Erythroblast (primary cell): ENCODE results near the gene CASQ1.

Source experiments
- DNase-seq, 2 experiments: peaks; one replicate each; lab custom pipeline; 2025; lab: John Stamatoyannopoulos, UW
- GATA1 ChIP-seq: IDR thresholded peaks from 2 replicates; pipeline ENCODE4 v1.6.1; 2011; ENCODE audit warnings: low read depth, mild to moderate bottlenecking, control low read depth, low read length, moderate library complexity
- POLR2A ChIP-seq: IDR thresholded peaks from 2 replicates; pipeline ENCODE4 v1.6.1; 2011; ENCODE audit warnings: mild to moderate bottlenecking, low read length

CASQ1 gene

DNA sequence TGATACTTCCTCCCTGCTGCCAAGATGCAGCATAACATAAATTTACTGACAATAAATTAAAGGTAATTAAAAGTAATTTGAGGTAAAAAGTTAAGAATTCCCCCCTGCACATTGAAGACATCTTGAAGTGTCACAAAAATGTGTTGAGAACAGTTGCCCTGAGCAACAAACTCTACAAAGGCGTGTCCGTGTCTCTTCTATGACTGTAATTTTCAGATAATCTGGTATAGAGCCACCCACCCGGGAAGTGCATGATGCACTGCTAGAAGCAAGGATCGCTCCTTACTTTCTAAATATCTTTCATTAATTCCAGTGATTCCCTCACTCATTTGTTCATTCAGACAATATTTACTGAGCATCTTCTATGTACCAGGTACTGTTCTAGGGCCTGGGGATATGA lies 11.0 kb upstream of the CASQ1 start:
- TF ChIP-seq GATA1 (no peak), POLR2A (no peak)
- peak; percentile 34 to 62 for DNase-seq

DNA sequence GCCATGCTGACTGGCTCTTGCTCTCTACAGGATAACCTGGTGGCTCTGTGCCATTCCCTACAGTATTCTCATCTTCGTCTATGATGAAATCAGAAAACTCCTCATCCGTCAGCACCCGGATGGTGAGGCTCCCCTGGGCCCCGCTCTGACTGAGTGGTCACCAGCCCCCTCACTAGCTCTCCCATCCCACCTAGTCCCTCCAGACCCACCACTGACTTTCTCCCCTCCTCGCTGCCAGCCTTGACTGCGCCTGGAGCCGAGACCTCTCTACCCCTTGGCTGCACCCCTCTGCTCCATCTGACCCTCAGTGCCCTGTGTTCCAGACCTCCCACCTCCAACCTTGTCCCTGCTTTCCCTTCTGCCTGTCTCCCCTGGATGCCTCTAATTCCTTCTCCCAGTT lies 4.1 kb upstream of the CASQ1 start:
- TF ChIP-seq POLR2A: no peak
- no peak for TF ChIP-seq GATA1
- no peak for DNase-seq

DNA sequence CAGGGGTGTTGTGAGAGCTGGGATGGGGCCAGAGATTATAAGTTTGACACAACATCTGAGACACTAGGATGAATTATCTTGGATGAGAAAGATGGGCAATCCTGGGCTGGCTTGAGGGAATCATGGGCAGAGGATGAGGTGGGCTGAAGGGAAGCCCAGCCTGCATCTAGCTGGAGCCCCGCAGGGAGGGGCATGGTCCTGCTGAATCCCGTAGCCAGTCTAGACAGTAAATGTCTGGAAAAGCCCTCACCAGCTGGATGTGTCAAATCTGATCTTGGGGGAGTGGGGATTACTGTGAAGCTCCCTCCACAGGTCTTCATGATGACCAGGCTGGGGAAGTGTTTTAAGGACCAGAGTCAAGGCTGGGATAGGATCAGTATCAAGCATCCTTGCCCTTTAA lies 3.6 kb upstream of the CASQ1 start:
- TF ChIP-seq GATA1 (no peak), POLR2A (no peak)
- DNase-seq: no peak

GRCh38 chr1:160187407-160187806 lies 3.0 kb upstream of the CASQ1 start:
- no peak for DNase-seq
- no peak for TF ChIP-seq POLR2A

DNA sequence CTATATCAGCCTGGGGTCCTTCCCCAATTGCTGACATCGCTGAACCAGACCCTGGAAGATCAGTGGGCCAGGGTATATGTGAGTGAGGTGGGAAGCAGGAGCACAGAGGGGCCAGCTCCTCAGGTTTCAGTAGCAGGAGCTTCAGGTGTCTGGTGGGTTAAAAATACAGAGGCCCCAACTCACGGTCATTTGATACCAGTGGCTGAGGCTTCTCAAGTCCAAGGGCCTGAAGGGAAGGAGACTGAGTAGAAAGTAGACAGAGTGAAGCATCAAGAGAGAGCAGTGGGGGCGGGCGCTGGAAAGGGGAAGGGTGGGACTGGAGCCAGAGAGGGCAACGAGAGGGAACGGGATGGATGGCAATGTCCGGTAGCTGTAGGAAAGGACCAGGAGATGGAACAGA lies 2.0 kb upstream of the CASQ1 start:
- no peak for TF ChIP-seq POLR2A
- no peak for TF ChIP-seq GATA1
- DNase-seq: no peak

GRCh38 chr1:160191756-160192155 lies 1.4 kb downstream of the CASQ1 start:
- TF ChIP-seq POLR2A (no peak), GATA1 (no peak)
- no peak for DNase-seq

DNA sequence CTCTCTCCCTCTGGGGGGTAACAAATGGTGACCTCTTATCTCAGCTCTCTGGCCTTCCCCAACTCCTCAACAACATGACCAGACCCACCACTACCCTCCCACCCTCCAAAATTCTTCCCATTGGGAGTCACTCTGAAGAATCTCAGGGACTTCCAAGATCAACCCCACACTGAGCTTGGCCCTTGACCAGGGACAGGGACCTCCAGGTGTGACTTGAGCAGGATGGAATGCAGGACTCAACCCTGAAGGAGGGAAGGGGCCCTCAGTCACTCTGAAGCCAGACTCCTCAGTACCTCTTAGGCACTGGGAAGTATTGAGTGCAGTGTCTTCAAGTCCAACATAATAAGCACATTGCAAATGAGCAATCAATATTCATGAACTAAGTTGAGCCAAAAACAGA lies 1.9 kb downstream of the CASQ1 start:
- DNase-seq: no peak
- no peak for TF ChIP-seq GATA1
- TF ChIP-seq POLR2A: no peak

DNA sequence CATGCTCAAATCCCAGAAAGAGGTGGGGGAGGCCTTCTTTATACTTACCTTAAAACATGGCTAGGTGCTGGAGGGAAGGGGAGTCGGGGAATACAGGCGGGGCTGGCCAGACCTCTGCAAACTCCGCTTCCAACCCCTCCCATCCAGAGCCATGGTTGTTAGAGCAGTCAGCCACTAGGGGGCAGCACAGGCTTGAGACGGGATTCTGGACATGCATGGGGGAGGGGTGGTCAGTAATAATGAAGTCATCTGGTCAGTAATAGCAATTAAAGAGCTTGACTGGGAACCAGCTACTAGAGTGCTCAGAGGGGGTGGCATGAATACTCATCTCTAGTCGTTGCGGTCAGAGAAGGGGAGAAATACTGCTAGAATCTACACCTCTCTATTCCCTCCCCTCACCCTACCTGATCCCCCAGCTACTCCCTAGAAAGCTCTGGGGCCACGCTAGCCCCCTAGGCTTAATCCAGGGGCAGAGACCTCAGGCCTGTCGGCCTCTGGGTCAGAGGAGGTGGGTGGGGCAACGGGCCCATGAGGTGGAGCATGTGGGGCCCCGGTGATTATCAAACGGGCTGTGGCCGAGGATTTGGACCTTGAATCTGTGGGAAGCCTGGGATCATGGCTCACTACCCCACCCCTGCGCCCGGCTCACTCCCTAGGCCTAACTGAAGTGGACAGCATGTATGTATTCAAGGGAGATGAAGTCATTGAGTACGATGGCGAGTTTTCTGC lies 2.9 kb downstream of the CASQ1 start:
- DNase-seq: peak; percentile 82 to 90
- no peak for TF ChIP-seq POLR2A
- TF ChIP-seq GATA1: no peak

DNA sequence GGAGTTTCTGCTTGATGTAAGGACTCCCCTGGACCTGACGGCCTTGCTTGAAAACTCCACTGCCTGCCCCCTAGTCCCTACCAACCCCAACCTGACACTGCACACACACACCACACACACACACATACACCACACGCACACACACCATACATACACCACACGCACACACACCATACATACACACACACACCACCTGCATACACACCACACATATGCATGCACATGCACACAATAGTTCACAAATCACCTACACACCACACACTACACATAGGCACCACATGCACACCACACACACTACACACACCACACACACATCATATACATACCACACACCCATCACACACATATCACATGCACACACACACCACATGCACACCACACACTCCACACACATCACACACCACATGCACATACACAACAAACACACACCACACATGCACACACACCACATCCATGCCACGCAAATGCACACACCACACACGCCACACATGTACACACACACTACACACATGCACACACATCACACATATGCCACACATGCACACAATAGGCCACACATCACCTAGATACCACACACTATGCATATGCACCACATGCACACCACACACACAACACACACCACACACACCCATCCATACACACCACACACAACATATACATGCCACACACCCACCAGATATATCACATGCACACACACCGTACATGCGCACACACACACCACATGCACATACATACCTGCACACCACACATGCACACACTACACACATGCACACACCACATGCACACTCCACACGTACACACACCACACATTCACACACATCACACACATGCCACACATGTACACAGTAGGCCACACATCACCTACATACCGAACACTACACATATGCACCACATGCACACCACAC lies 3.7 kb downstream of the CASQ1 start:
- no peak for TF ChIP-seq POLR2A
- no peak for TF ChIP-seq GATA1
- peak in 1 of 2 experiments; percentile 27 for DNase-seq

DNA sequence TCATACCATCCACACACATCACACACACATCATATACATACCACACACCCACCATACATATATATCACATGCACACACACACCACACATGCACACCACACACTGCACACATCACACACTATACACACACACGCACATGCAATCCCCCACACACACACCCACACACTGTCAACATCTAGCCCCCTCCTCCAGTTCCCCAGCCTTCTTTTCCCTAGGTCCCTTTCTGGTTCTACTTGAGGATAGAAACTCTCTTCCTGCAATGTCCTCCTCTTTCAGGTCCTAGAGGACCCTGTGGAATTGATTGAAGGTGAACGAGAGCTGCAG lies 4.3 kb downstream of the CASQ1 start:
- TF ChIP-seq POLR2A: no peak
- TF ChIP-seq GATA1: no peak
- DNase-seq: no peak

DNA sequence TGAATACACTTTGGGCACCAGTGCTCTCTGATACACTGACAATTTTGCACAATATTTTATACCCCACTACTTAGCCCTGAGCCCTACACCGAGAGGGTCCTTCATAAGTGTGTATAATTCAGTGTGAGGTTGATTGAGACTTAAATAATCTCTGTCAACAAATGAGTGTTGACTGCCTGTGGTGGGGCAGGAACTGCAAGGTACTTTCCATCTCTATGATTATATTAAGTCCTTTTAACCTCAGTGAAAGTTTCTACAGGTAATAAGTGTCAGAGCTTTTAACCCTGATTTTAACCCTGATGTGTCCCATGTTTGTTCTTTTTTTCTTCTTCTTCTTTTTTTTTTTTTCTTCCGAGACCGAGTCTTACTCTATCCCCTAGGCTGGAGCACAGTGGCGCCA lies 5.8 kb downstream of the CASQ1 start:
- DNase-seq: no peak
- TF ChIP-seq POLR2A: no peak
- TF ChIP-seq GATA1: no peak

GRCh38 chr1:160197231-160197630 lies 6.9 kb downstream of the CASQ1 start:
- TF ChIP-seq GATA1 (no peak), POLR2A (no peak)

GRCh38 chr1:160200786-160201185 lies 10.4 kb downstream of the CASQ1 start:
- no peak for DNase-seq
- no peak for TF ChIP-seq GATA1

More at GRCh38 chr1:160197231-160197630, 6.9 kb downstream of the CASQ1 start:
- DNase-seq: no peak

GRCh38 chr1:160204526-160205241 lies 14.3 kb downstream of the CASQ1 start:
- peak in 1 of 2 experiments; percentile 35 for DNase-seq
- no peak for TF ChIP-seq GATA1
- TF ChIP-seq POLR2A: no peak
